ENCODE data around the gene KIAA1755. TPM values are rescaled to one million over a fixed set of nuclear protein-coding genes. Genes with fewer than 3 reads are reported as not detected.

Gene KIAA1755
- total RNA-seq, 1 experiment from 2014 or later = 0.17 TPM

DNA sequence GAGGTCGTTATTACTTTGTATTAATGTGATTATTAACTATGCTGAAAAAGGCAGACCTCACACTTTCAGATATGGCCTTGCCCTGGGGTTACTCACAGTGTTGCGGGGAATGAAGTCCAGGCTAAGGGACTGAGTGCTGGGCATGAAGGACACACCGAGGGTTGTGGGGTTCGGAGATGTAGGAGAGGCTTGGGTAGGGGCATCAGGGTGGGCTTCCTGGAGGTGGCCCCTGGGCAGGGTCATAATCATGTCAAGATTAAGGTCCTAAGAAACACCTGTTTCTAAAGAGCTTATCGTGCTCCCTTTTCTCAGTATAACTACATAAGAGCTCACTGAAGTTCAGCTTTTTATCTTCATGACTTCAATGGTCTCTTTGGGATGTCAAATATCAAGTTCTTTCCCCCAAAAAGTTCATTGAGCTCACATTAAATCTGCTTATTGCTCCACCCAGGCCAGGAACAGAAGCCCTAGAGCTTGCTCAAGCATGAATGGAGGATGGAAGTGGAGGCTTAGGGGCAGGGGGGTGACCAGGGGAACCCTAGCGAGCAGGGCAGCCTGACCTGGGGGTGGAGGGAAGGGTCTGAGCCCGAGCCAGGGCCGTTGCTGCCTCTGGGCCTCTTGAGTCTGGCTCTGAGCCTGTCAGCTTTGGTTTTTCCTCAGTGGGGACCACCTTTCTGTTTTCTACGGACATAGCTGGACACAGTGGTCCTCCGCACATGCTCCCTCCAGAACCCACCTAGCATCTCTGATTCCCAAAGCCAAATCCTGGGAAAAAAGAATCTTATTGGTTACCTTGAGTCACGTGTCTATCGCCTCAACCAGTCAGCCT is 58.2 kb downstream of the KIAA1755 start:
- Histone ChIP-seq H2AFZ (ENCODE audit: low read length) (no peak overlapping the region), H3K56ac (ENCODE audit: insufficient read length, low read depth, low read length) (no peak overlapping the region), H4K20me1 (ENCODE audit: control insufficient read depth, insufficient read depth, insufficient read length) (no peaks in the 10 kb centered on the region), H3T11ph (ENCODE audit: low read length) (no peak overlapping the region), H3K23ac (ENCODE audit: insufficient read length, low read depth, low read length) (no peak overlapping the region), H4K8ac (replicated peaks; ENCODE audit: insufficient read length, low read depth, low read length) (no peak overlapping the region), H3K79me2 (ENCODE audit: insufficient read depth, low read length) (no peaks in the 10 kb centered on the region), H3K4ac (ENCODE audit: low read depth, low read length) (no peak overlapping the region), H3K23me2 (ENCODE audit: insufficient read length, low read depth, low read length, poor library complexity, severe bottlenecking) (no peaks in the 10 kb centered on the region), H2BK120ac (ENCODE audit: low read depth, low read length, poor library complexity, severe bottlenecking) (no peak overlapping the region), H3K18ac (ENCODE audit: insufficient read length, low read depth, low read length) (no peak overlapping the region), H2BK12ac (ENCODE audit: insufficient read length, low read depth, low read length) (no peak overlapping the region), H4K91ac (ENCODE audit: insufficient read length, low read depth, low read length) (no peak overlapping the region), H3K27ac (ENCODE audit: insufficient read length, low read depth, low read length) (no peak overlapping the region), H2BK5ac (ENCODE audit: insufficient read length, low read length) (no peak overlapping the region), H3K9me3 (ENCODE audit: control insufficient read depth, low read depth, low read length) (no peaks in the 10 kb centered on the region), H2BK20ac (ENCODE audit: low read depth, low read length, poor library complexity, severe bottlenecking) (no peak overlapping the region), H3K4me1 (ENCODE audit: insufficient read depth, low read length) (no peaks in the 10 kb centered on the region), H3K27me3 (ENCODE audit: insufficient read depth, low read length) (no peaks in the 10 kb centered on the region), H4K5ac (ENCODE audit: insufficient read length, low read depth, low read length) (no peak overlapping the region), H3K9ac (ENCODE audit: extremely low read depth, insufficient read length, low read length) (no peak overlapping the region), H2BK15ac (ENCODE audit: low read depth, low read length) (no peak overlapping the region), H2AK5ac (ENCODE audit: insufficient read length, low read length) (no peak overlapping the region), H3K4me2 (ENCODE audit: insufficient read depth, insufficient read length, low read length) (no peak overlapping the region), H3K14ac (ENCODE audit: insufficient read depth, low read length) (no peak overlapping the region), H3K79me1 (ENCODE audit: insufficient read depth, low read depth, low read length, poor library complexity, severe bottlenecking) (no peaks in the 10 kb centered on the region)
- Mint-ChIP-seq H3K27ac (no peak overlapping the region; a peak in 1 of 7 replicates), H3K4me3 (peak overlapping the region in 1 of 2 experiments; percentile 32; a peak in 1 of 5 replicates), H3K27me3 (ENCODE audit: low read depth) (peaks cover 8% of the 10 kb centered on the region; the same call in 1 of the 2 replicates), H3K9me3 (no peaks in the 10 kb centered on the region), H3K4me1 (peaks cover 10 to 14% of the 10 kb centered on the region in 2 experiments), H3K36me3 (ENCODE audit: insufficient read depth in 1 of 3, low read depth in 3 of 3) (no peaks in the 10 kb centered on the region)
- DNase-seq = no peak
- TF ChIP-seq CTCF (conservative IDR thresholded peaks at IDR 0.05) = no peak
- WGBS (ENCODE audit: extremely low coverage, insufficient read length, low lambda C conversion rate) = no CpG with 5 or more reads among the region's 12 CpGs

Data from H9 (cell line).